Ovary (tissue), 1 donor: ENCODE results near the gene ZSCAN25.

Experiments used
- EP300 ChIP-seq: sonication (generic); formaldehyde crosslinking; IDR thresholded peaks from one replicate; pipeline ENCODE4 v1.6.1; 2017; ENCODE audit warnings: antibody characterized with exemption
- POLR2A ChIP-seq: fragments of 450-650 bp; IDR thresholded peaks from one replicate; pipeline ENCODE4 v1.6.1; 2017; ENCODE audit warnings: antibody characterized with exemption, mild to moderate bottlenecking, moderate library complexity

- no peak for TF ChIP-seq POLR2A
- no peak for TF ChIP-seq EP300
Measured at GRCh38 chr7:99615989-99616358, 772 bp upstream of the ZSCAN25 start.
